GM18873 (cell line): ENCODE results near the gene DAB1.
"Not testable (repeated sequence)": the region's sequence is repeated elsewhere in the genome, so short reads cannot be mapped to it uniquely, and the experiment has no call there.

Experiments
- ATAC-seq: cut with Tn5 transposase; IDR thresholded peaks from one replicate; pipeline ENCODE4 v1.9.1; 2021; ENCODE audit warnings: mild to moderate bottlenecking, moderate library complexity, moderate number of reproducible peaks; ENCODE audit not compliant: unreplicated experiment, low FRiP score

The DAB1 gene

DNA sequence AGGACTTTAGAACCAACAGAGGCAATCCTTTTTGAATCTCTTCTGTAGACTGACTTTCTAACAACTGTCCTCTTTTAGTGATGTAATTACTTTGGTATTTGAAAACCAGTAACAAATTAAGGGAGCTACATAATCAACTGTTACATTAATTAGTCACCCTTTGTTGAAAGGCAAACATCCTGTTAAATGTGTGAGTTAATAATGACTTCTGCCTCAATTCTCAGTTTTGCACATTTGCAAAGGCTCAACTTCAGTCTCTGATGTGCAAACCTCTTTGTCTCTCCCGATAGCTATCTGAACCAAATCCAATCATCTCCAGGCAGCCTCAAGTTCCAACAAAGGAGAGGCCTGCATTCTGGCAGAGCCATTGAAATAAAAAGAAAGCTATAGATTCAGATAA, 322.7 kb downstream of the DAB1 start:
- no peak for ATAC-seq

DNA sequence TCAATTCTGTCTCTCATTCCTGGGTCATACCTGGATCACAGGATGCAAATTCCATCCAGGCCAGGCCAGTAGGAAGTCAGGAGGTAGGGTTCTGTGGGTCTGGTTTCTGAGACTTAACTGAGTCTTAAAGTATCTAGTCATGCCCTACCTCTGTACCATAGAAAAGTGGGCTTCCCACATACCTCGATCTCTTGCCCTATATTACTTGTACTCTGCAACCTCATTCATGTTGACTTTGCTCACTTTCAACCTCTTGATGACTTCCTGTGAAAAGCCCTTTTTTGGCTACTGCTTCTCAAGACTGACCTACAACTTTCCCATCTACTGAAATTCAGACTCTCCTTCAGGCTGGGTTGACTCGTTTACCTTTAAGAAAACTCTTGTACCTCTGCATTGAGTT, 329.1 kb downstream of the DAB1 start:
- no peak for ATAC-seq

DNA sequence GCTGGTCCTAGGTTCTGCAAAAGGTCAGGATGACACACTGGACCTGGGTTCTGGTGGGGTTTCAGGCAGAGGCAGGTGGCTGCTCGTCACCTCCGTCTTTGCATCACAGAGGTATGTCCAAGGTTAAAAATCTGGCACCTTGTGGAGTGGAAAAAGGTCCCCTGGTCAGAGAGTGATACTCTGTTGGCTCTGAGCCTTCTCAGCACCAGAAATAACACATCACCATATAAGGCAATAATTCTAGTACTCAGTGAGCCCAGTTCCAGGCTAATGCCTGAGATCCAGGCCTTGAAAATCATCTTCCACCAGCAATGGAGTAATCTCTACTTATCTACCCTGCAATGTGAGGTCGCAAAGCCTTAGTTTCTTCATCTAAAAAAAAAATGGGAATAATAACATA, 330.7 kb downstream of the DAB1 start:
- ATAC-seq: no peak

DNA sequence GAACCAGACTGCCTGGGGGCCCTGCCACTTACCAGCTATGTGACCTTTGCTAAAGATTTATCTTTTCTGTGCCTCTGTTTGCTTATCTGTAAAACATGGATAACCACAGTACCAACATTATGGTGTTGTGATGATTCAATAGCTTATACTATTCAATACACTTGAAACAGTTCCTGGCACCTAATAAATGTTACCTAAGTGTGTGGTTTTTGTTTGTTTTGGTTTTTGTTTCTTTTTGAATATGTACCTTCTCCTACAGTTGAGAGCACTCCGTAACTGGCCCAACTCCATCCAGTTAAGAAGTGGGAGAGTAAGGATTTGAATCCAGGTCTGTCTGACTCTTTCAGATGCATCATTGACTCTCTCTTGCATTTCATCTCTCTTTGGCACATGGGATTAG, 332.2 kb downstream of the DAB1 start:
- no peak for ATAC-seq

DNA sequence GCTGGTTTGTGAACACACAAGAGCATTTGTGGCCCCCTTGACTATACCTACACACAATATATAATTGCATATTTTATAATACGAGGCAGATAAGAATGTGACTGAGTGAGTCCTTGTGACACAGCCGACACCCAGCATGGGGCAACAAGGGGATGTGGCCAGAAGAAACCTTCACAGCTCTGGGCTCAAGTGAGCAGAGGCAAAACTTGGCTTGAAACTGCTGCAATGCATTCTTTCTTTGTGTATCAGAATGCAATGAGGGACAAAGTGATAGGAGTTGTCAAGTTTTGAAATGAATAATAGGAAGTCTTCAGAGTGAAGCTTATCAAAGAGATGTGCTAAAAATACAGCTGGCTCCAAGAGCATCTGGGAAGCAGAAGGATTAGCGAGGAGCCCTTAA, 334.0 kb downstream of the DAB1 start:
- no peak for ATAC-seq

DNA sequence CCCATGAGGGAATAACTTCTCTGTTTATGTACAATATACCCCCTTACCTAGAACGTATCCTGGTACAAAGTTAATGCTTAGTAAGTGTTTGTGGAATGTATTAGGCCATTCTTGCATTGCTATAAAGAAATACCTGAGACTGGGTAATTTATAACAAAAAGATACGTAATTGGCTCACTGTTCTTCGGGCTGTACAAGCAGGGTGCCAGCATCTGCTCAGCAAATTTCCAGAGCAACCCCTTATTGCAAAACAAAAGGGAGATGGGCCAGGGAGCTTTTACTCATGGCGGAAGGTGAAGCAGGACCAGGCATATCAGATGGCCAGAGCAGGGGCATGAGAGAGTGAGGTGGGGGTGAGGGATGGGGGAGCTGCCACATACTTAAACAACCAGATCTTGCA, 334.6 kb downstream of the DAB1 start:
- ATAC-seq: no peak

DNA sequence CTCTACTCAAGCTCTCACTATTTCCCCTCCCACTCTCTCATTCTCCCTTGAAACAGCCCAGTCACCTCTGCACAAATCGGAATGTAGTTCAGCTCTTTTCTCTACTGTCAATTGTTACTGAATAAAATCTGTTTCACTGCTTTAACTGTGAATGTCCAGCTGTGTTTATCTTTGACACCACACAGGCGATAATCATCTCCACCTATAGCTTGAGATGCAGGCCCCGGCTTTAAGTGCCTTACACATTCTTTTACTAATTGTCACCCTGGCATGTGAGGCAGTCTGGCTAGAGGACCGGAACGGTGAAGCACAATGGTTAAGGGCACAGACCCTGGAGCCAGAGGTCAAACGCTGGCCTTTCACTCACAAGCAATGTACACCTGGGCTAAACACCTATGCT, 335.2 kb downstream of the DAB1 start:
- ATAC-seq: no peak

DNA sequence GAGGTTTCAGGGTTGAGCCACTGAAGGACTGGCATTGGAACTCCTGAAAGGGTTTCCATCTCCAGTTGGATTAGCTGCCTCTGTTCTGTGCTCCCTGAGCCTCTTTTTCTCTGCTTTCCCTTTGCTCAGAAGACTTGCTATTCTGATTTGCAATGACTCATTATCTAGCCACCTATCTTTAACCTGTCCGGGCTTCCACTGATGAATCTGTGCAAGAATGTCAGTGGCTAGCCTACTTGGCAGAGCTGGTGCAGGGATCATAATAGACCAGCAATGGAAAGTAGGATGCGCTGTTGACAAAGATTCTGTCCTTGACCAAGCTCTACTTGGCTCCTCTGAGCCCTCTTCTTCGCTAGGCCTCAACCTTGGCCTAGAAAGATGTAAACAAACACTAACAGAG, 336.2 kb downstream of the DAB1 start:
- ATAC-seq: not testable (repeated sequence)

DNA sequence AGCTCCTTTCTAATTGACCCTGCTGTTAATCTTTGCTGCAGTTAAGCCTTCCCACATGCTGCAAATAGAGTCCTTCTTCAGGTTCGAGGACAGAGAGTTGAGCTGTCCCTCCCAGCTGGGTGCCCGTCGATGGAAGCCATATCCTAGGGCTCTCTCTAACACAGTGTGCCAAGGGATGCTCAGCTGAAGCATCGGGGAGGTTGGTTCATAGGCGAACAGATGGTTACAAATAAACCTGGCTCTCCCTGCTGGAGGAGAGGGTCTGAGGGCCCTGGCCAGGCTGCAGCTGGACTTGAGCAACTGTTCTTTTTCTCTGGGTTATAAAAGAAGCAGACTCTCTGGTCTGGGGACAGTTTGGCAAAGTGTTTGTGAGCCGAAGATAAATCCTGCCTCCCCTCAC, 337.7 kb downstream of the DAB1 start:
- ATAC-seq: no peak

DNA sequence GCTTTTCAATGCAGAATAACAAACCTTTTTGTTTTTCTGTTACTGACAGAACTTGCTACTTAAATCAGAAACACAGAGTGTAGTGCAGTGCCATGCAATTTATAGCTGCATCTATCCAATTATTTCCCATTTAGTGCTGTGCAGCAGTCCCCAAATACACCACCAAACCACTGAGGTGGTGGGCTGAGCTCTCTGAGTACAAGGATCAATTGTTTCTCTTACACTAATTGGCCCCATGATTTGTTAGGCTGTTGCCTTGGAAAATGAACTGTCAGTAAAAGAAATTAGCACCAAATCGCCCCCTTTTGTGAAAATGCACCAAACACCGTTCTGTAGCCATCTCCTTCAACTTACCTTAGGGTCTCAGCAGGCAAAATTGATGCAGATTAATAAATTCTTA, 339.2 kb downstream of the DAB1 start:
- ATAC-seq: no peak

DNA sequence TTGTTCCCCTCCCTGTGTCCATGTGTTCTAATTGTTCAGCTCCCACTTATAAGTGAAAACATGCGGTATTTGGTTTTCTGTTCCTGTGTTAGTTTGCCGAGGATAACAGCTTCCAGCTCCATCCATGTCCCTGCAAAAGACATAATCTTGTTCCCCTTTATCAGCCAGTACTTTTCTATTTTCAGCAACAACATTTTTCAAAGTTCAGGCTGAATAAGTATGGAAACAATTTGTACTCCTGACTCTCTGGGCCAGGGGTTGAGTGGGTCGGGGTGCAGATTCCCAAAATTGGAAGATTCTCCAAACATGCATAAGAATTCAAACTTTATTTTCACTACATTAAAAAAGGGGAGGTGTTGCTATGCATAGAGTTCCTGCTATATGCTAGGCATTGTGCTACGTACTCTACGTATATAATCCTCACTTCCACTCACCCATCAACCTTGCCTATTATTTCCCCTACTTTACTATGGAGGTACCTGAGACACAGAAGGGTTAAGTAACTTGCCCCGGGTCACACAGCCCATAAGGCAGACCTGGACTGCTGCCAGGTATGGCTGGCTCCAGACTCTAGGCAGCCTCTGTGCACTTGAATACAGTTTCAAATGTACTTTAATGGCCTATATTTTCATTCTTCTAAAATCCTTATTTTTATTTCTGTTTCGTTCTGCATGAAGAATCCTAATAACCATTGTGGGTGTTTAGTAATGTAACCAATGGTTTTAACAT, 341.0 kb downstream of the DAB1 start:
- no peak for ATAC-seq

DNA sequence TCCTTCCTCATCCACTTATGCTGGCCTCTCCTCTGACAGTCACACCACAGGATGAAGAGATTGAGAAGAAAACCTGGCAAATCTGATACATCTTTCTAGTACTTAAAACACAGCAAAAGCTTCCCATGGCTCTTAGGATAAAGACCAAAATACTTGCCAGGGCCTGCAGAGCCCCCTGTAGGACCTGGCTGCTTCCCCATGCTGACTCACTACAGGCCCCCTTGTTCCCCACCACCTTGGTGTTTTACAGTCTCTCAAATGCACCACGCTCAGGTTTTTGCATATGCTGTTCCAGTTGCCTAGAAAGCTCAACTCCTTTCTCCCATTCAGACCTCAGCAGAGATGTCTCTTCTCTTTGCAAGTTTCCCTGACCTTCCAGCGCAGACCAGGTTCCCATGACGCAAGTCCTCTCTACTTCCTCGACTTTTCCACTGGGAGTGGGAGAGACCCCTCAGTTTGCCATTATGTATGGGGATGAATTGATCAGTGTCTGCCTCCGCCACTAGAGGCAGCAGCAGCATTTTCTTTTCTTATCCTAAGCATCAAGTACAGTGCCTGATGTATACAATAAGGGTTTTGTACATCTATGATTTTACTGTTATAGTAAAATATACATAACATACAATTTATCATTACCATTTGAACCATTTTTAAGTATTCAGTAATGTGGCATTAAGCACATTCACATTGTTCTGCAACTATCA, 344.3 kb downstream of the DAB1 start:
- ATAC-seq: no peak

DNA sequence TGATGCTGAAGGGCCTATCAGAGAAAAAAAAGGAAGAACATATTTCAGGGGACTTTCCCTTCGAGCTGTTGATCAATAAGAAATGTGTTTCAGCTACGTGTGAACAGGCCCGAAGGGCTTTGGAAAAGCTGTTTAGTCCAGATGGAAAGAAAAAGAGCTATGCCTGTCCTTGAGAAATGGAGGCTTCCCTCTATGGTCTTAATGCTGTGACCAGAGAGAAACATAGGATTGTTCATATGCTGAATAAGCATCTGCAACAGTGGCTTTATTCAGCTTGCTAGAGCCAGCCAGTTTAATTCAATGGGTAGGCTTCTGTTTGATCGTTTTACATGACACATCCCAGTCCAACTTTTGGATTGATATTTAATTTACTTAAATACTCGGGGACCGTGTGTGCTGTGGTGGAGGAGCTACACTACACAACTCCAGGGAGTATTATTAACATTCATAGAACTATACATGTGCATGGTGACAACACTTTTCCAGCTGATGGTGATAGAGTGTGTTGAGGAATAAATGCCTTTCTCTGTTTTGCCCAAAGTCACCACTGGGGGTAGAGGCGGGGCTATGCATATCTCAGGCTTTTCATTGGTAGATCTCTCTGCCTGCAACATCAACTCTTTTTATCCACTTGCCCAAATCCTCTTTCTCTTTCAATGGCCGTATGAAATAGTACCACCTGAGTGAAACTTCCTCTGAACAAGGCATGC, 351.3 kb downstream of the DAB1 start:
- ATAC-seq: no peak

DNA sequence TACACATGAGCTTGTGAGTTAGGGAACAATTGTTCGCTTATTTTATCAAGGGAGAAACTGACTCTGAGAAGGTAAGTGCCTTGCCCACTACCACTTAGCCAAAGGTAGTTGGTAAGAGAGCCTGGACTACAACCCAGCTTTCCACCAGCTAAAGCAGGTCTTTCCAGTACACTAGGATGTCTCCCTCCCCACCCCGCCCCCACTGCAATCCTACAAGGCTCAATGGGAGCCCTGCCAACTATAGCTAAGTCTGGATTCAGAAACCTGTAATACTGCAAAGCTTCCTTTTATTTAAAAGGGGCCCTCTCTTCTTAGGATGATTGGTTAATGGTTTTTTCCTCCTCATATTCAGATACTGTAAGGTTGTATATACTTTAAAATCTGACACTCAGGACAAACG, 356.0 kb downstream of the DAB1 start:
- no peak for ATAC-seq

DNA sequence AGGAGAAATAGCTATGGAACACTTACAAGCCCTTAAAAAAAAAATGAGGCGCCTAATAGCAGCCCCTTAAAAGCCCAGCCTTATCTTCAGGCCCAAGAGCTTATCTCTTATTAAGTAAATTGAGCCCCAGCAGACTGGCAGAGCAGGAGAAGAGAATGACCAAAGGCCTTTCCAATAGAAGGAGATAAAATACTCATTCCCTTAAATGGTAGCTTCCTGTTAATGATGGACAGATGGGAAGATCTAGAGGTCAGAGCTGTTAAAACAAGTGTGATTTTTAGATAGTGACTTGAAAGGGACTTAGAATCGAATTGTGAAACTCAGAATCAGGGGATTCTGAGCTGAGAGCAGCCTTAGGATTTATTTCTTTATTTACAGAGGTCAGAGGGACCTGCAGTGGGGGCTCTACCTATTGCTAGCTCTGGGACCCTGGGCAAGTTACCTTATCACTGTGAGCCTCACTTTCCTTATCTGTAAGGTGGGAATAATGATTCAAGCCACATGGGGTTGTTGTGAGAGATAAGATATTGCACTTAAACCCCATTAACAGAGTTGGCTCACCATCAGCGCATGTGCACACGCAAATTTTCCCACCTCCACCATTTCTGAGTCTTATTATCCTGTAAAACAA, 356.8 kb downstream of the DAB1 start:
- ATAC-seq: no peak

DNA sequence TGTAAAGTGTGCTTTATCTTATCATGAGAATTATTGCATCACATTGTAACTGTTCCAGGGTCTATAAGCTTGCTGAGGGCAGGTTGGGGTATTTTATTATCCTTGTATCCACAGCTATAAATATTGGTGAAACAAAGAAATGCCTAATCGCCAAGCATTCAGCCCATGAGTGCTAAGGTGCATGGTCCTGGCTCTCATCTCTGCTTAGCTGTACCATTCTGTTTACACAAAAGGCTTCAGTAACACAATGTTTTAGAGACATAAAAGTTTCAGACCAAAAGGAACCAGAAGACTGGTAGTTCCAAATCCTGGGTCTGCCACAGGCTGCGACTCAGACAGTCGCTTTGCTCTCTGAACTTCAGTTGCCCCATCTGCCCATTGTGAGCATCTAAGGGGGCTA, 358.4 kb downstream of the DAB1 start:
- ATAC-seq: no peak

DNA sequence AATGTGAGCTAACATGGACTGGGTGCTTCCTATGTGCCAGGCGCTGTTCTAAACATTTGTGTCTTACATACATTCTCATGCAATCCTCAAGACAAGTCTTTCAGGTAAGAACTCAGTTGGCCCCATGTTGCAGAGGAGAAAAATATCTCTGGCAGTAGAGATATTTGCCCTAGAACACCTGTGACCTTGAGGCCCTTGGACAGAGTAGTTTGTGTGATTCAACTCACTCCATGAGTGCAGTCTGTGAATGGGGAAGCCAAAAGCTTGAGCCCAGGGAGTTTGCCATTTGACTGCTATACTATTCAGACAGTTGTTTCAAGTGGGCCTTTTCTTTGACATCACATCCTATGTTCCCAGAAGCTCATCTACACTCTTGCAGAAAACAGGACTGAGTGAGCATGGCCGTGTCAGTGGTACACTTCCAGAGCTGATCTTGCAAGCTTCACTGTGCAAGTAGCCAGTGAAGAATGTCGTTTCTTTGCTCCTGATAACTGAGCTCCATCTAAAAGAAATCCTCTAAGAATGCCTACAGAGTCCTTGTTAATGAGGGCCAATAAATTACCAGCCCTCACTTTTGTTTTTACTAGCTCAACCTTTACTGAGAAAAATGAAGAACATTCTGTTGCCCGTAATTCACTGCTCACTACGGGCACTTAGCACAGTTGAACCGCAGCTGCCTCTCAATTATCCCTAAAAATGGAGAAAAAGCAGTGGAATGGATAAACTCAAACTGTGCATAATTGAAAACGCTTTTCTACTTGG, 359.3 kb downstream of the DAB1 start:
- no peak for ATAC-seq

DNA sequence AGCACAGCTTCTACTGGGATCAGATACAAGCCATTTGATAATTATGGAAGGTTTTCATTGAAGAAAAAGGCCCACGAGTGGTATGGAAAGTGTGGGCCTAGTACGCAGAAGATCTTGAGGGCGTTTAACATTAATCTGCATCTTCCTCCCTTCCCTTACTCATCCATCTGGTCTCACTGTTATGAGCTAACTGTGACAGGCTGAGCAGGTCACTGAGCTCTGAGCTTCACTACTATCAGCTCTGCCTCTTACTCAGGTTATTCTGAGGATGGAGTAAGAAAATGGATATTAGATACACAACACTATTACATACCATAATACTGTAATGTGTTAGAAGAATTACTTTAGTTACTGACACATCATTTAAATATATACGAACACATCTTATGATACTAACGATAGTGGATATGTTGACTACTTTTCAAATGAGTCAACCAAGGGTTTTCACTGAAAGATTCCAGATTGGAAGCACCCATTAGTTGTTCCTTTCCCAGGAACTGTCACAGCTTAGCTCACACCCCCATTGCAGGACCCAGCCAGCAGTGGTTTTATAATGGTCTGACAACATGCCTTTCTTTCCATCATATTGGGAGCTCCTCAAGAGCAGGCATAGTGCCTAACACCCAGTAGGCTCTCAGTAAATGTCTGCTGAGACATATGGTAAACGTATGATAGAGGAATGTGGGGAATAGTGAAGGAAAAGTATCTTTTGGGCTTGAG, 360.3 kb downstream of the DAB1 start:
- ATAC-seq: no peak

DNA sequence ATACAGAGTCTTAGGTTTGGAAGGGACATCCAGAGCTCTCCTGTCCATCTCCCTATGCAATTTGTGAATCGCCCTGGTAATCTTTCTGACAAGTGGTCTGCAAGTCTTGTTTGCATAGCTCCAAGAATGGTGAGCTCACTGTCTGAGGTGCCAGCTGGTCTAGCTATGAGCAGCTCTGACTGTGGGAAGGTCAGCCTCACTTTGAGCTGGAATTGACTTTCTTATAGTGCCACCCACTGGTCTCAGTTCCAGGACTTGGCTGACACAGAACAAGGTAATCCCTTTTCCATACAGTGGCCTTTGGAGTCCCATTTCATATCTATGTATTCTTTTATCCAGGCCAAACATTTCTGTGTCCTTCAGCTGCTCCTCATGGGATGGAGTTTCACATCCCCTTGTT, 362.5 kb downstream of the DAB1 start:
- ATAC-seq: no peak

DNA sequence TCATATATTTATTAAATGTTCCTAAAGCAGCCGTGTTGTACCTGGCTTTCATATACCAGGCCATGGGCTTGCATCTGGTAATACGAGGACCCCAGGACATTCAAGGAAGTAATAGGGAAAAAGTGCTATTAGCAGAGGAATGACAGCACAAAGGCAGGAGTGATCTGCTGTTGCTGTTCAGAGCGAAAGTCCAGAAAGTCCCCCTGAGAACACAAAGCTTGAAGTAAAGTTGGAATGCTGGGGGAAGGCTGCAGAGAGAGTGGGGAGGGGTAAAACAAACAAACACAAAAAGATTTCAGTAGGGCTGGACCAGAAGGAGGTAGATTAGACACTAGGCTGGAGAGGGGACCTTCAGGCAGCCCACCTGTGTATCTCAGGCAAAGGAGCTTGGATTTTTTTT, 363.4 kb downstream of the DAB1 start:
- ATAC-seq: no peak
